ENCODE measurements around the gene PLIN3.
"Not testable (repeated sequence)": the region's sequence is repeated elsewhere in the genome, so short reads cannot be mapped to it uniquely, and the experiment has no call there.

PLIN3 gene

GRCh38 chr19:4867534-4868285 is at the start of gene PLIN3:
TSS of gene PLIN3 (minus strand) at chr19:4867667. CDS start at chr19:4861394, 6,273 bp downstream.
- peak; percentile 79 to 85 for DNase-seq (ENCODE audit: low read depth in 2 of 2, low spot score in 1 of 2)

GRCh38 chr19:4916292-4917082 is 49.0 kb upstream of the PLIN3 start:
- DNase-seq (ENCODE audit: low read depth in 2 of 2, low spot score in 1 of 2), result no peak

GRCh38 chr19:4914736-4915501 is 47.5 kb upstream of the PLIN3 start:
- peak; percentile 64 to 70 for DNase-seq (ENCODE audit: low read depth in 2 of 2, low spot score in 1 of 2)

GRCh38 chr19:4913996-4914735 is 46.7 kb upstream of the PLIN3 start:
- no peak for DNase-seq (ENCODE audit: low read depth in 2 of 2, low spot score in 1 of 2)

GRCh38 chr19:4911786-4912672 is 44.6 kb upstream of the PLIN3 start:
- DNase-seq (ENCODE audit: low read depth in 2 of 2, low spot score in 1 of 2), result peak; percentile 36 to 43

- no peak for DNase-seq (ENCODE audit: low read depth in 2 of 2, low spot score in 1 of 2)
Measured at GRCh38 chr19:4911314-4911713, 43.8 kb upstream of the PLIN3 start.

- no peak for DNase-seq (ENCODE audit: low read depth in 2 of 2, low spot score in 1 of 2)
Measured at GRCh38 chr19:4910594-4911281, 43.3 kb upstream of the PLIN3 start.

- DNase-seq (ENCODE audit: low read depth in 2 of 2, low spot score in 1 of 2), result peak; percentile 80 to 89
Measured at GRCh38 chr19:4909897-4910593, 42.6 kb upstream of the PLIN3 start.

- DNase-seq (ENCODE audit: low read depth in 2 of 2, low spot score in 1 of 2), result no peak
Measured at GRCh38 chr19:4909156-4909896, 41.9 kb upstream of the PLIN3 start, which contains the start of gene UHRF1. TSS of gene UHRF1 (plus strand) at chr19:4909501. CDS start at chr19:4910886, 1,385 bp downstream.

- DNase-seq (ENCODE audit: low read depth in 2 of 2, low spot score in 1 of 2), result no peak
Measured at GRCh38 chr19:4908781-4909155, 41.3 kb upstream of the PLIN3 start.

- no peak for DNase-seq (ENCODE audit: low read depth in 2 of 2, low spot score in 1 of 2)
Measured at GRCh38 chr19:4908360-4908759, 40.9 kb upstream of the PLIN3 start.

- DNase-seq (ENCODE audit: low read depth in 2 of 2, low spot score in 1 of 2), result no peak
Measured at GRCh38 chr19:4906963-4907362, 39.5 kb upstream of the PLIN3 start.

- DNase-seq (ENCODE audit: low read depth in 2 of 2, low spot score in 1 of 2), result no peak
Measured at GRCh38 chr19:4904481-4904880, 37.0 kb upstream of the PLIN3 start.

GRCh38 chr19:4902796-4903195 is 35.3 kb upstream of the PLIN3 start, which contains the start of gene ARRDC5:
TSS of gene ARRDC5 (minus strand) at chr19:4902896. CDS start at chr19:4902825, 71 bp downstream.
- no peak for DNase-seq (ENCODE audit: low read depth in 2 of 2, low spot score in 1 of 2)

GRCh38 chr19:4900879-4901278 is 33.4 kb upstream of the PLIN3 start:
- not testable (repeated sequence) for DNase-seq (ENCODE audit: low read depth in 2 of 2, low spot score in 1 of 2)

- DNase-seq (ENCODE audit: low read depth in 2 of 2, low spot score in 1 of 2), result no peak
Measured at GRCh38 chr19:4897146-4897545, 29.7 kb upstream of the PLIN3 start.

GRCh38 chr19:4896372-4896771 is 28.9 kb upstream of the PLIN3 start:
- DNase-seq (ENCODE audit: low read depth in 2 of 2, low spot score in 1 of 2), result no peak

GRCh38 chr19:4892962-4893361 is 25.5 kb upstream of the PLIN3 start:
- not testable (repeated sequence) for DNase-seq (ENCODE audit: low read depth in 2 of 2, low spot score in 1 of 2)
